Stomach smooth muscle (tissue), 2 donors: ENCODE measurements around the gene ASIC4.
A peak's percentile ranks its signal among the peaks of the same experiment; 100 is the strongest.

Source experiments
- H3K27ac ChIP-seq: one replicate; pipeline ENCODE4 v1.7.0; 2013; ENCODE audit warnings: mild to moderate bottlenecking, low read length, inconsistent platforms
- H3K27me3 ChIP-seq, 2 donors: one replicate each; pipeline ENCODE4 v1.7.0; 2013; ENCODE audit warnings: low read length in 2 of 2; ENCODE audit not compliant: insufficient read depth in 2 of 2, control insufficient read depth in 1 of 2
- H3K36me3 ChIP-seq, 2 donors: one replicate each; pipeline ENCODE4 v1.7.0; 2013; ENCODE audit warnings: low read length in 2 of 2; ENCODE audit not compliant: control insufficient read depth in 2 of 2, insufficient read depth in 2 of 2
- H3K4me1 ChIP-seq: one replicate; pipeline ENCODE4 v1.7.0; 2013; ENCODE audit warnings: low read length; ENCODE audit not compliant: control insufficient read depth, insufficient read depth
- H3K4me3 ChIP-seq, 2 donors: one replicate each; pipeline ENCODE4 v1.7.0; 2013; ENCODE audit warnings: low read length in 2 of 2
- H3K9ac ChIP-seq, 2 donors: one replicate each; pipeline ENCODE4 v1.7.0; 2013; ENCODE audit warnings: low read length in 2 of 2, mild to moderate bottlenecking in 1 of 2
- H3K9me3 ChIP-seq, 2 donors: one replicate each; pipeline ENCODE4 v1.7.0; 2013; ENCODE audit warnings: low read length in 2 of 2; ENCODE audit not compliant: control insufficient read depth in 2 of 2
- donor health status: healthy.
- donor health status: Pancreatic carcinoma.

ASIC4 gene

DNA sequence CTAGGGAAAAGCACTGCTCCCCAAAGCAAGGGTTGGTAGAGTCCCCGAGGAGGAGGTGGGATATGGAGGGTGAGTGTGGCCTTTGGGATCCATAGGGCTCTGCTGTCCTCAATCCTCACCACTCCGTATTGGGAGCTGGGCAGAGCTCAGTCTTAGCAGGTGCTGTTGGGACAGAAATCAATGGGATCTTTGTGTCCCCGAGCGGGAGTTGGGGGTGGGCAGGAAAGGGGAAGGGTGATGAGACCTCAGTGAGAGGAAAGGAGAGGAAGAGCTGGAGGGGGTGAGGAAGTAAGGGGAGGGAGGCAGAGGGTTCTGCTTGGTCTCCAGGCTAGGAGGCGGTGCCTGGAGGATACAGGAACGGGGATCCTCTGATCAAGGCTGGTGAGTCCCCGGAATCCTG lies 2.6 kb downstream of the ASIC4 start:
- peaks cover 8 to 14% of the 10 kb centered on the region in 2 donors for H3K27me3 ChIP-seq
- H3K36me3 ChIP-seq, result no peaks in the 10 kb centered on the region
- no peak overlapping the region for H3K9ac ChIP-seq
- H3K27ac ChIP-seq, result no peak overlapping the region
- no peaks in the 10 kb centered on the region for H3K9me3 ChIP-seq
- H3K4me3 ChIP-seq, result no peak overlapping the region
- peaks cover 11% of the 10 kb centered on the region for H3K4me1 ChIP-seq

DNA sequence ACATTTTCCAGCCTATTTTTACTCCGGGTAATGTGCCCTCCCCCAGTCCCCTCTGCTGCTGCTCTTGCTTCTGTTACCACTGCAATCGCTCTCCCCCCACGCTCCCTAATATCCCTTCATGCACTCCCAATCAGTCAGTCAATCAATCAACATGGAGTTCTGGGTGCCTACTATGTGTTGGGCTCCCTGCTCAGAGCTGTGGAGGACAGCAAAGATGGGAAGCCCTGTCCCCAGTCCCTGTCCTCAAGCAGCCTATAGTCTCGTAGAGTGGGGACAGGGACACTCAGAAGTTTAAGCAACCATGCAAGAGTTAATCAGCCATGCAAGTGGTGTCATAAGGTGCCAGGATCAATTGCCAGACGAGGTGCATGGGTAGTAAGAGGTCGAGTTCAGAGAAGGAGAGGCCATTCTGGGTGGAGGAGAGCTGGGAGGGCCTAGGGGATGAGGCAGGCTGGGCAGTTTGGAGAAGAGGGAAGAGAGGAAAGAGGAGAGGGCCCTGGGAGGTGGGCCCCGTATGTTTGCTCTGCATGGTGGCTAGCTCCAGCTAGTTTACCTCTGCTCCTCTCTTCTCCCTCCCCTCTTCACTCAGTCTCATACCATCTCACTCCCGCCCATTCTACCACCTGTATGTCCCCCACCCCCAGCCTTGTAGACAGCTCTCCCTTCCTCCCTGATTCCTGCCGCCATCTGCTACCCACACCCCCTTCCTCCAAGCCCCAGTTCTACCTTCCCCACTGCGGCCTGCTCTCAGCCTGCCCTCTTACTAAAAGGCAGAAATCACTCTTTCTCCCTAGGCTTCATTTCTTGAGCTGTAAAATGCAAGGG lies 3.9 kb downstream of the ASIC4 start:
- no peaks in the 10 kb centered on the region for H3K36me3 ChIP-seq
- H3K27ac ChIP-seq, result no peak overlapping the region
- peaks cover 20% of the 10 kb centered on the region for H3K4me1 ChIP-seq
- peaks cover 4 to 13% of the 10 kb centered on the region in 2 donors for H3K27me3 ChIP-seq
- no peak overlapping the region for H3K4me3 ChIP-seq
- no peaks in the 10 kb centered on the region for H3K9me3 ChIP-seq
- H3K9ac ChIP-seq, result no peak overlapping the region

DNA sequence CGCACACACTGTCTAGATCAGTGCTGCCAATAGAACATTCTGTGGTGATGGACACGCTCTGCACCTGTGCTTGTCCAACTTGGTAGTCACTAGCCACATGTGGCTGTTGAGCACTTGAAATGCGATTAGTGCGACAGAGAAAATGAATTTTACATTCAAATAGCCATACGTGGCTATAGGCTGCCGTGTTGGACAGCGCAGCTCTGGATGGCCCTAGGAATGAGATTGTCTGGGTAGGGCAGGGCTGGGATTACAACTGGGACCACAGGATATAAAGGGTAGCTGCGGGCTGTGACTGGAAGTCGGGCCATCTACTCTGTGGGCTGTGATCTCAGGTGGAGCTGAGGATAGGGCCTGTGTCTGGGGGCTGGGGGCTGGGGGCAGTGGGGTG lies 5.2 kb downstream of the ASIC4 start:
- Histone ChIP-seq H3K36me3 (no peaks in the 10 kb centered on the region), H3K27ac (no peak overlapping the region), H3K9me3 (no peaks in the 10 kb centered on the region), H3K4me3 (no peak overlapping the region), H3K4me1 (peaks cover 22% of the 10 kb centered on the region), H3K27me3 (peaks cover 8 to 11% of the 10 kb centered on the region in 2 donors), H3K9ac (no peak overlapping the region)

DNA sequence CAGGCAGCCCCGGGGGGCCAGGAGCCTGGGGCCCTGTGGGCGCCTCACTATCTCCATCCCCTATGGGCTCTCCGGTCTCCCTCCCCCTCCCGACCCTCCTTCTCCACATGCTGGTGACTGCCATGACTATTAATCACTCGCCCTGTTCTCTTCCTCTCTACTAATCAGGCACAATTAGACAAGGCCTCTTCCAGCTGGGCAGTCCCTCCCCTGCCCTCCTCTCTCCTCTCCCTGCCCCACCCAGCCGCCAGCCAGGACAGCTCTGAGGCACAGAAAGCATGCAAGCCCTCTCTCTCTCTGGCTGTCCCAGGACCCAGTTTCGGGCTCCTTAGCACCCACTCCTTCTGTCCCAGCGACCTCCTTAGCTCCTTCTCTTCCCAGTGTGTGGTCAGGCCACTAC lies 5.8 kb downstream of the ASIC4 start:
- no peak overlapping the region for H3K9ac ChIP-seq
- H3K9me3 ChIP-seq, result no peaks in the 10 kb centered on the region
- no peak overlapping the region for H3K27ac ChIP-seq
- H3K4me1 ChIP-seq, result peaks cover 22% of the 10 kb centered on the region
- H3K27me3 ChIP-seq, result peaks cover 6 to 8% of the 10 kb centered on the region in 2 donors
- H3K36me3 ChIP-seq, result no peaks in the 10 kb centered on the region
- H3K4me3 ChIP-seq, result no peak overlapping the region

DNA sequence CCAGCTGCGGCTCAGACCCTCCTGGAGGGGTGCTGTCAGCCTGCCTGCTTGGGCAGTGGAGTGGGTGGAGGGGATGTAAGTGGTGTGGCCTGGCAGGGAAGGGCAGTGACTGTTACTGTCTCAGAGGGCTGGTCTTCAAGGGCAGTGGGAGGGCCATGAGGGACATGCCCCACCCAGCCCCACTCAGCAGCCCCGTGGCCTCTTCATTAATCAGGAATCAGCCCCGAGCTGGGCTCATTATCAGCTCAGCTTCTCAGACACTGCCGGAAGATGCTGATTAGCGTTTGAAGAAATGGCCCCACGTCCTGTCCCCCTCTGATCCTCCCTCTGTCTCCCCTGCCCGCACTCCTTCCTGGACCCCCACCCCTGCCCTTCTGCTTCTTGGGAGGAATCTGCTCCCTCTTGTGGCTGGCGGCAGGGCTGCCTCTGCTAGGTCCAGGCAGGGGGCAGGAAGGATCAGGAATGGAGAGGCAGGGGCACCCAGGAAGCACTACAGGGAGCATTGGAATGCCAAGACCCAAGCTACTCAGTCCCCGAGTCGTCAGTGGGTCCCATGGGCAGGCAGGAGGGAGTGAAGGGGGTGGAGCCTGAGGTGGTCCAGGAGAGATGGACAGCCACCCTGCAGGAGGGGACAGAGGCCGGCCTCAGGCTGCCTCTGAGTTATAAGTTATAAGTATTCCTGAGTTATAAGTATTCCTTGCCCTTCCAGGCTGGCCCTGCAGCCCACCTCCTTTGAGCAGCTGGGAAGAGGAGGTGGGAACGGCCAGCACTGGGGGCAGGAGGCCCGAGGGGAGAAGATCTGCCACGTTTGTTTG lies 7.0 kb downstream of the ASIC4 start:
- Histone ChIP-seq H3K36me3 (no peaks in the 10 kb centered on the region), H3K9me3 (no peaks in the 10 kb centered on the region), H3K27me3 (peaks cover 6% of the 10 kb centered on the region in 2 donors), H3K27ac (peak overlapping the region; percentile 66), H3K4me1 (peaks cover 22% of the 10 kb centered on the region), H3K9ac (no peak overlapping the region), H3K4me3 (no peak overlapping the region)

DNA sequence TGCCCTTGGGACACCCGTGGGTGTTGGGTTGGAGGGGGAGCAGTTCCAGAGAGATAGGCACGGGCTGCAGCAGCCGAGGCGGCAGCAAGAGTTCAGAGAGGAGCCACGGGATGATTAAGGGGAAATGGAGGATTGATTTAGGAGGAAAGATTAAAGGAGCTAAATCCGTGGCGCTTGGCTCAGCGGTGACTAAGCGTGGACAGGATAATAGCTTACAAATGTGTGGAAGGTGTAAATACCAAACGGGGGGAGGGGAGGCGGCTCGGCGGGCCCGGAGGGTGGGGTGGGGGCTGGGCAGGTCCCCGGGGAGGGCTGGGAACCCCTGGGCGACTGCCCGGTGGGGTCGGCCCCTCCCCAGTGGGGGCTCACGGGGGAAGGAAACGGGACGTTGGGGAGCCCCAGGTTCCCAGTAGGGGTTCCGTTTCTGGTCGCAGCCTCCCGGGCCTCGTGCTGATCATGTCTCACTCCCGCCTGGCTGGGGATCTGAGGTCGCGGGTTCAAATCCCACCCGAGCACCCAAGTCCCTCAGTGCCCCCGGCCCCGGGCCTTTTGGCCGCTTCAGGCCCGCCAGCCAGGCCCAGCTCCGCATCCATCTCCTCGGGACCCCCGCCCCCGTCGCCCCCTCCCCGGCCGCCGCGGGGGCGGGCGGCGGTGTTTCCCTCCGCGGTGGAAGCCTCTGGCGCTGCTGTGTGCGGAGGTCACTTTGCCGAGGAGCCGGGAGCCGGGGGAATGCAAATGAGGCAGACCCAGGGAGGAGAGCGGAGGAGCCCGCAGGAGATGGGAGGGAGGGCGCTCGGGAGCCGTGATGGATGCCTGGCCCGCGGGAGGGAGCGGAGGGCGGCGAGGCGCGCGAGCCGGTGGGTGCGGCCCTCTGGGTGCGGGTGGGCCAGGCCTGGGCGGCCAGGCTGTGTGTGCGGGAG lies 8.1 kb downstream of the ASIC4 start:
- Histone ChIP-seq H3K4me1 (peaks cover 27% of the 10 kb centered on the region), H3K9ac (peak overlapping the region in 1 of 2 donors; percentile 46), H3K27ac (peak overlapping the region; percentile 66), H3K9me3 (no peaks in the 10 kb centered on the region), H3K36me3 (no peaks in the 10 kb centered on the region), H3K27me3 (peaks cover 3 to 9% of the 10 kb centered on the region in 2 donors), H3K4me3 (peak overlapping the region; percentile 34 to 62)

DNA sequence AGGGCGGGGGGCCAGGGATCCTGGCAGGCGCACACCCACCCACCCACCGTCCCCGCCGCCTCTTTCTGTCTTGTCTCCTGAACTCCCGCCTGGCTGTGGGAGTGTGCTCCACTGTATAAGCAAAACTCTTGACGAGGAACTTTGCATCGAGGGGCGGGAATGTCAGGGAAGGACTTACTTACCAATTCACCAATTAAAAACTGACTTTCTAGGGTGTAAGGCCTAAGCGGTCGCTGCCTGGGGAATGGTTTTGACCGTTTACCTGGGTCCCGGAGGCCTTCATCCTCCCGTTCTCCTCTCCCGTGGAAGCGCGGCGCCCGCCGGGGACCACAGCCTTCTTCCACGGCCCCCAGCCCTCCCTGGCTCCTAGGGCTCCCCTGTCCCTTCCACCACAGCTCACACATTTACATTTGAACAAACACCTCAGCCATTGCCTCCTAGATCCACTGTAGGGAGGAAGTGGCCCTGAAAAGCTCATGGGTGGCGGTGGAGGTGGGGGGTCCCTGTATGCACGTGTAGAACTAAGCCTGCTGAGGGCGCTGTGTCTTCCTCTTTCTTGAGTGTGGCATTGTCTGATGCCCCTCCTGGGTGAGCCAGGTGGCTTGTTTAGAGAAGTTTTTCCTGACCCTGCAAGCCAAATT lies 8.9 kb downstream of the ASIC4 start:
- Histone ChIP-seq H3K27ac (peak overlapping the region; percentile 24), H3K9ac (peak overlapping the region; percentile 21 to 46), H3K27me3 (peaks cover 3 to 11% of the 10 kb centered on the region in 2 donors), H3K4me3 (peak overlapping the region; percentile 3 to 62), H3K9me3 (no peaks in the 10 kb centered on the region), H3K4me1 (peaks cover 27% of the 10 kb centered on the region), H3K36me3 (no peaks in the 10 kb centered on the region)

DNA sequence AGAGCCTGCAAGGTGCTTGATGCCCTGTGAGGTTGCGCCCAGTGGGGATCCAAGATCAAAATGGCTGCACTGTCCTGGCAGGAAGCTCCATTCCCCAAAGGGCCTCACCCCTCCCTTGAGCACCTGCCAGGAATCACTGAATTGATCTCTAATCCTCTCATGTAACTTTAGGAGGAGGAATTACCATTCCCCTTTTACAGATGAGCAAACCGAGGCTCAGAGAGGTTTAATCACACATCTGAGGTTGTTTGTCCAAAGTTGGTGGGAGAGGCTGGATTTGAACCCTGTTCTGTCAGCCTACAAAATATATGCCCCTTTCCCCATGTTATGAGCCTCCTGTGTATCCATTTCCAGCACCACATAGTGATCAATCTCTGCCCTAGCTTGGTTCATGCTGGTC lies 10.5 kb downstream of the ASIC4 start:
- Histone ChIP-seq H3K4me1 (peaks cover 30% of the 10 kb centered on the region), H3K4me3 (no peak overlapping the region), H3K27me3 (peaks cover 8 to 17% of the 10 kb centered on the region in 2 donors)

DNA sequence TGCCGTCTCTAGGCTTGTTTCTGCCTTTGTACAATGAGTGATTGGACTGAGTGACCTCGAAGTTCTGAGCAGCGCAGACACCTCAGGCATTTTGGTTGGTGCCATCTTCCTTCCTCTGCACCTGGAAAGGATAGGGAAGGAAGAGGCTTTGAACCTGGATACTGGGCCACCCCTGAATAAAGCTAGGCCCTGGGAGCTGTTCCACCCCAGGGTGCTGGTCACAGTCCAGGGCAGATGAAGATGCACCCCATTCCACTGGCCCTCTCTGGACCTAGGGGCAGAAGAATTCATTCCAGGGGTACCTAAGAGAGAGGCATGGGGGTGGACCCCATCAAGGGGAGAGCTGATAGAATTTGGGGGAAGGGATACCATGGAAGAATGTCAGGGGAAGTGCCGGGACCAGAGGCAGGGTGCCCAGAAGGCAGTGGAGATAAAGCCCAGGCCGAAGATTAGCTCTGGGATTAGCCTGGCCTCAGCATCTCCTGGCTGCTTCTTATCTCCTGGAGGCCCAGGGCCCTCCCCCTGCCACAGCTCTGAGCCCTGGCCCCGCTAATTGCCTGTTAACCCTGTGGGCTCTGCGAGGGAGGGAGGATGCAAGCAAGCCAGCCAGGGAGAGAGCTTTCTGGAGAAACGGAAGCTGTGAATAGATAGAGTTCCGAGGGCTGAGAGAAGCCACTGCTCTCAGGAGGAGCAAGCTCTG lies 11.4 kb downstream of the ASIC4 start:
- H3K27ac ChIP-seq, result no peak overlapping the region
- H3K36me3 ChIP-seq, result no peaks in the 10 kb centered on the region
- H3K9me3 ChIP-seq, result no peaks in the 10 kb centered on the region
- no peak overlapping the region for H3K4me3 ChIP-seq
- H3K4me1 ChIP-seq, result peaks cover 35% of the 10 kb centered on the region
- H3K27me3 ChIP-seq, result peaks cover 8 to 17% of the 10 kb centered on the region in 2 donors
- H3K9ac ChIP-seq, result no peak overlapping the region

More for the DNA sequence above, 10.5 kb downstream of the ASIC4 start:
- no peaks in the 10 kb centered on the region for H3K9me3 ChIP-seq
- H3K27ac ChIP-seq, result no peak overlapping the region
- H3K9ac ChIP-seq, result no peak overlapping the region
- no peaks in the 10 kb centered on the region for H3K36me3 ChIP-seq
